Frontal cortex (tissue), 4 donors: ENCODE data around the gene ZHX3. TPM values are rescaled to one million over a fixed set of nuclear protein-coding genes. Genes with fewer than 3 reads are reported as not detected.

Experiments
- DNase-seq, 2 donors: peaks; one replicate each; pipeline ENCODE4 v3.0.0; 2012; ENCODE audit warnings: low spot score in 2 of 2
- FAIRE-seq: peaks from 2 replicates; lab custom pipeline; 2012; peaks lifted over from hg19 to GRCh38; lab: Jason Lieb, UNC
- total RNA-seq: library from RNA; depleted of rRNA; stranded (reverse); fragments of >200 nt; gene quantifications from one replicate; pipeline ENCODE4 v1.2.3, GENCODE V29; 2014
- donor health status: control.
- donor health status: control.
- donor health status: control.

ZHX3 gene
- total RNA-seq, 1 donor from 2014 or later, result 14.3 TPM

- DNase-seq (no peak), FAIRE-seq (no peak)
These were observed 149.9 kb downstream of the ZHX3 start for GRCh38 chr20:41167481-41168253.

- no peak for DNase-seq
- no peak for FAIRE-seq
These were observed 150.4 kb downstream of the ZHX3 start for GRCh38 chr20:41167118-41167470.

- no peak for DNase-seq
These were observed 151.1 kb downstream of the ZHX3 start for GRCh38 chr20:41166201-41167117.

GRCh38 chr20:41165001-41165882, 152.3 kb downstream of the ZHX3 start:
- no peak for FAIRE-seq
- no peak for DNase-seq

More at GRCh38 chr20:41166201-41167117, 151.1 kb downstream of the ZHX3 start:
- FAIRE-seq, result no peak

DNA sequence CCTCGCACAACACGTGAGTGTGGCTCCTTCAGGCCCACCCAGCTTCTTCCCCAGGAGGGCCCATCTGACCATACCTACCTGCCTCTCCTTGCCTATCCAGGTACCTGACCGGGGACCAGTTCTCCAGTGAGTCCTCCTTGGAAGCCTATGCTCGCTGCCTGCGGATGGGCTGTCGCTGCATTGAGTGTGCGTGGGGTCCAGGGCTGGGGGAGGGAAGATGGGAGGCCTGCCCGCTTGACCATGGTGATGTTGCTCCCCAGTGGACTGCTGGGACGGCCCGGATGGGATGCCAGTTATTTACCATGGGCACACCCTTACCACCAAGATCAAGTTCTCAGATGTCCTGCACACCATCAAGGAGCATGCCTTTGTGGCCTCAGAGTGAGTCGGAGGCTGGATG, 153.7 kb downstream of the ZHX3 start:
- DNase-seq, result no peak
- FAIRE-seq, result no peak

DNA sequence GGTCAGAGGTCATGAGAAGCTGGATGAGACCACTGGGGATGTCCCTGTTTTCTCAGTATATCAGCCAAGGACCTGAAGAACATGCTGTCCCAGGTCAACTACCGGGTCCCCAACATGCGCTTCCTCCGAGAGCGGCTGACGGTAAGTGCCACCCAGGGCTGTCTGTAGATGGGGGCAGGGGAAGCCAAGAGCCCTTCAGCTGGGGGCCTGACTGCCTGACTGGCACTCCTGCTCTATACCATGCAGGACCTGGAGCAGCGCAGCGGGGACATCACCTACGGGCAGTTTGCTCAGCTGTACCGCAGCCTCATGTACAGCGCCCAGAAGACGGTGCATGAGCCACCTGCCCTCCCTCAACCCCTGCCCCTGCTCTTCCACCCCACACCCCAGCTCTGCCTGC, 155.1 kb downstream of the ZHX3 start:
- FAIRE-seq (no peak), DNase-seq (no peak)

DNA sequence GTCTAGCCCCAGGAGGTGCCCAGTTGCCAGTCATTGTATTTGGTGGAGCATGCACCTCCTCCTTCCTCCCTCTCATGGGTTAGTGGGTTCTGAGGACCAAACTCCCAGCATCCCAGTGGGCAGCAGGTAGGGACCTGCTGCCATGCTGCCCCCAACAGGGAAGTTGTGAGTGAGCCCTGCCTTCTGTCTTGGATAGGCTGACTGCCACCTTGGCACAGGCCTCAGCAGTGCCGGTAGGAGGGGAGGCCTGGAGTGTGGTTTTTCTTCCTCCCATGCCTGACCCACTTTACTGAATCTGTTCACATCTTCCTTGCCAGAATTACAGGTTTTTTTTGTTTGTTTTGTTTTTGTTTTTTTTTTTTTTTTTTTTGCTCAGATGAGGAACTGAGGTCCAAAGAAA, 155.6 kb downstream of the ZHX3 start:
- no peak for FAIRE-seq
- no peak for DNase-seq

GRCh38 chr20:41160686-41161085, 156.8 kb downstream of the ZHX3 start:
- no peak for FAIRE-seq
- DNase-seq, result no peak

GRCh38 chr20:41159547-41159946, 158.0 kb downstream of the ZHX3 start:
- FAIRE-seq (no peak), DNase-seq (no peak)

DNA sequence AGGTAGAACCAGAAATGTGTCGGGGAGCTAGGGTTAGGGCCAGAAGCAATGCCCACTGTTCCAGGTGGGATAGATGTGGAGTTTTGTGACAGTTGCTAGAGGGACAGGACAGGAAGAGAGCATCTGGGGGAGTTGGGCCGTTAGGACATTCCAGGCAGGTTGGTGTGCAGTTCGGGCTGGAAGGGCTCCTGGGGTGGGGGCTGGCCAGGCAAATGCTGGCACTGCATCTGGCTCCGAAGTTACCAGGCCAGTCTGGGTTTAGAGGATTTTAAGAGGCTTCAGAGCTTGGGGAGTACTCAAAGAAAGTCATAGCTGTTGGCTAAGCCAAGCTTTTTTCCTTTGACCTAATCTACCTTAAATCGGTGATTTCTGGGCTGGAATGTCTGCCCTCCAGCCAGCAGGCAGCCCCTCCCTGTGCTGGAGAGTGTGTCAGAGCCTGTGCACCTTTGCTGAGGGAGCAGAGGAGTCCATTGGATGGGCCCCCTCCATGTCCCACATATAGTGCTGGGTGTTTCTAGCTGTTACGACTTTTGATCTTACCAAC, 159.4 kb downstream of the ZHX3 start:
- no peak for FAIRE-seq

DNA sequence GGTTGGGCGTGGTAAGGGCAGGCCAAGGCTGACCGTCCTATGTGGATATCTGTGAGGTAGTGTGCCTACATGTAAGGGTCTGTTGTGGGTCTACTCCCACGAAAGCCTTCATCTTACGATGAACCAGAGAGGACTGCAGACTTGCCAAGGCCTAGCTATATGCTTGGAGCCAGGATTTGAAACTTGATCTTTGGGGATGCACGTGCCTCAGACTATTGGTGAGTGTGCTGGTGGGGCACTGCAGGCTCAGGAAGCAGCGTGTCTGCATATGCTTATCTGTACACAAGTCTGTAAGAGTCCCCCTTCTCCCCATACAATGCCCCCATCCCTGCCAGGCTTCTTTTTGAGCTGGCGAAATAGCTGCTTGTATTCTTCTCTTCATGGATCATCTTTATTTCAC, 162.3 kb downstream of the ZHX3 start:
- no peak for FAIRE-seq

More for the DNA sequence above, 159.4 kb downstream of the ZHX3 start:
- DNase-seq, result no peak

DNA sequence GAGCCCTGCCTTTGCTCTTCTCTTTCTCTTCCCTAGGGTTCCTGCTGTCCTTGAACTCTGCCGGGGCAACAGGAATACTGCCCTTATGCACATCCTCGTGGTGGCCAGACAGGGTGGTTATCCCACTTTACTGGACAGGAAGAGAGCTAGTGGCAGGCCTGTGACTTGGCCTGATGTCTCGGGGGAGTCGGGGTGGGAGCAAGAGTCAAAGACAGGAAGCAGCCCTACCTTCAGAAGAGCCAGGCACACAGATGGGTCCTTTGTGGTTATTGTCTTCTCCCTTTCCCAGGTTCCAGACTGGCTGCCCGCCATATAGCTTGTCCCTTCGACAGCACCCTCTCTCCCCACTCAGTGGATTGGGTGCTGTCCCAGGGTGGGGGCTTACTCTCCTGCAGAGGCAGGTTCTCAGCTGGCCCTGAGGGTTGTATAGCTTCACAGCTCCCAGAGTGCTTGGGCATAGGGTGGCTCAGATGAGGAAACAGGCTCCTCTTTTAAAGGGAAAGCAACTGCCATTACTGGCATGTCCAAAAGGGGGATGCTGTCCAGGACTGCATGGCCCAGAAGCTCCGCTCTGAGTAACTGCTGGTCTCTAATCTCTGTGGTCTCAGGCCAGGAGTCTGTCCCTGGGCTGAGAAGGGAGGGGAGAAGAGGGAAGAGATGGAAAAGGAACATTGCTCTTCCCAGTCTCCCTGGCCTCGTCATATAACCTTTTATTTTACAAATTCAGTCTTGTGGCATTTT, 162.9 kb downstream of the ZHX3 start:
- FAIRE-seq, result no peak

More for the DNA sequence above, 162.3 kb downstream of the ZHX3 start:
- DNase-seq, result no peak

GRCh38 chr20:41152108-41152757, 165.3 kb downstream of the ZHX3 start:
- no peak for DNase-seq
- no peak for FAIRE-seq

More for the DNA sequence above, 162.9 kb downstream of the ZHX3 start:
- no peak for DNase-seq

DNA sequence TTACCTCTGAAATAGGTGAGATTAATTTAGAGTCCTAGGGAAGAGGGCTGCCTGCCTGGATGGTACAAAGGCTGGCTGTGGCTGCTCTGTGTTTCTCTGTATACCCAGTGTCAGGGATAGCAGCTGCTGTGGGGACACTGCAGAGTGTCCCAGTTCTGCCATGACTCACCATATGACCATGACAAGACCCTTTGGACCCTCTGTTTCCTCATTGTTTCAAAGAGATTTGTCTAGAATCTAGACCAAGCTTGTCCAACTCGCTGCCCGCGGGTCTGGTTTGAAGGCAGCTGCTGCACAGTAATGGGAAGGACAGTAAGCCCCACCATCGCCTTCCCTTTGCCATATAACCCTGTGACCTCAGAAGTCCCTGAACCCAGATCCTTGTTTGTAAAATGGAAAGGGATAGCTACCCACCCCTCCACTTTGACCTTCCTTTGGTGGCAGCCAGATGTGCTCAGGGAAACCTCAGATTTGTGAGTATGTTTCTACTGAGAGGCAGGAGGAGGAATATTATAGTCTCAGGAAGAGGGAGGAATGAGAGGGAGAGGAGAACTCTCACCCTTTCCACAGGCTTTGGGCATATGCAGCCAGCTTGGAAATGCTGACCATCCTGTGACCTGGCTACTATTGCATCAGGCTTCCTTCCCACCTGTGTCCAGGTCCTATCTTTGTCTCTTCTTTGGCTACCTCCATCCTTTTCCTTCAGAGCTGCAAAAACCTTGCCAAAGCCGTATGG, 166.2 kb downstream of the ZHX3 start:
- FAIRE-seq, result no peak

DNA sequence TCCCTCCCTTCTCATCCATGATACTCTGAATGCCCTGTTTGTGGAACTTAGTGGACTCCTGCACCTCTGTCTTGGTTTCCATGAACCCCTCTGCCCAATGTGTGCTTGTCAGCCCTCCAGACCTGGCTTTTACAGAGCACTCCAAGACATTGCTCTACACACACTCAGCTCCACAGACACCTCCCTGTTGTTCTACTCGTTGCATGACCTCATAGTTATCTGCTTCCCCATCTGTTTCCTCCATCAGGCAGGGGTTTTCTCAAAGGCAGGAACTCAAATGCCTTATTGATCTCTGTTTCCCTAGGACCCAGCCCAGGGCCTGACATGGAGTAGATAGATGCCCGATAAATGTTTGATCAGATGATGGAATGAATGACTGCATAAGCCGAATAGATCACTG, 166.9 kb downstream of the ZHX3 start:
- FAIRE-seq (no peak), DNase-seq (no peak)

More for the DNA sequence above, 166.2 kb downstream of the ZHX3 start:
- DNase-seq, result no peak

GRCh38 chr20:41148942-41149341, 168.6 kb downstream of the ZHX3 start:
- FAIRE-seq, result no peak
- no peak for DNase-seq

GRCh38 chr20:41147767-41148191, 169.8 kb downstream of the ZHX3 start:
- FAIRE-seq, result no peak
- DNase-seq, result no peak
